HepG2 (cell line): ENCODE data around the gene MCM3AP. TPM values are rescaled to one million over a fixed set of nuclear protein-coding genes. Genes with fewer than 3 reads are reported as not detected.

ENCODE experiments used
- ADNP ChIP-seq: sonication (generic); formaldehyde crosslinking; IDR thresholded peaks from 2 replicates; pipeline ENCODE4 v1.4.0; 2020; ENCODE audit warnings: missing genetic modification reagents
- AGO2 ChIP-seq: fragments of 200-400 bp; formaldehyde crosslinking; optimal IDR thresholded peaks from 2 replicates; pipeline ENCODE3; 2017; ENCODE audit warnings: mild to moderate bottlenecking, low read depth, low read length, moderate library complexity
- CBX2 ChIP-seq, 2 experiments: fragments of 200-600 bp in 1 of 2; sonication (generic); formaldehyde crosslinking in 1 of 2; IDR thresholded peaks; 2 replicates each; pipeline versions ENCODE4 v1.7.0 to v1.8.1; 2018 to 2022; ENCODE audit warnings: low read depth in 2 of 2, low read length in 1 of 2, mild to moderate bottlenecking in 1 of 2, missing genetic modification reagents in 1 of 2
- FOSL2 ChIP-seq: sonication (generic); formaldehyde crosslinking; IDR thresholded peaks from 2 replicates; pipeline ENCODE4 v1.4.0; 2020; ENCODE audit warnings: missing genetic modification reagents
- FOXA3 ChIP-seq: IDR thresholded peaks from 2 replicates; pipeline ENCODE4 v1.6.1; 2016; ENCODE audit warnings: missing genetic modification reagents, missing compliant biosample characterization
- HNRNPL ChIP-seq: fragments of 200-400 bp; formaldehyde crosslinking; IDR thresholded peaks from 2 replicates; pipeline ENCODE4 v1.6.1; 2017; ENCODE audit warnings: mild to moderate bottlenecking, low read depth, low read length
- MEF2D ChIP-seq: sonication (generic); formaldehyde crosslinking; IDR thresholded peaks from 2 replicates; pipeline ENCODE4 v1.5.1; 2020; ENCODE audit warnings: mild to moderate bottlenecking, missing genetic modification reagents
- MLX ChIP-seq: IDR thresholded peaks from 2 replicates; pipeline ENCODE4 v1.6.1; 2016
- NFE2L1 ChIP-seq: sonication (generic); formaldehyde crosslinking; IDR thresholded peaks from 2 replicates; pipeline ENCODE4 v1.4.0; 2020; ENCODE audit warnings: missing genetic modification reagents, mild to moderate bottlenecking, borderline replicate concordance
- NFKB2 ChIP-seq: sonication (generic); formaldehyde crosslinking; IDR thresholded peaks from 2 replicates; pipeline ENCODE4 v1.4.0; 2020; ENCODE audit warnings: missing genetic modification reagents, borderline replicate concordance
- NFYC ChIP-seq: IDR thresholded peaks from 2 replicates; pipeline ENCODE4 v1.6.1; 2016; ENCODE audit warnings: missing genetic modification reagents, missing compliant biosample characterization
- PHF20 ChIP-seq: sonication (generic); formaldehyde crosslinking; IDR thresholded peaks from 2 replicates; pipeline ENCODE4 v1.5.0; 2020; ENCODE audit warnings: mild to moderate bottlenecking, missing genetic modification reagents
- PHF21A ChIP-seq: sonication (generic); formaldehyde crosslinking; IDR thresholded peaks from 2 replicates; pipeline ENCODE4 v1.5.0; 2020; ENCODE audit warnings: mild to moderate bottlenecking, missing genetic modification reagents
- RXRA ChIP-seq: sonication (generic); formaldehyde crosslinking; IDR thresholded peaks from 2 replicates; pipeline ENCODE4 v1.5.1; 2020; ENCODE audit warnings: missing genetic modification reagents
- SP140L ChIP-seq: sonication (generic); formaldehyde crosslinking; IDR thresholded peaks from 2 replicates; pipeline ENCODE4 v1.4.0; 2020; ENCODE audit warnings: missing genetic modification reagents, borderline replicate concordance
- ZHX1 ChIP-seq: sonication (generic); formaldehyde crosslinking; IDR thresholded peaks from 2 replicates; pipeline ENCODE4 v1.8.1; 2022; ENCODE audit warnings: low read depth, mild to moderate bottlenecking, missing genetic modification reagents
- ZNF263 ChIP-seq: sonication (generic); formaldehyde crosslinking; IDR thresholded peaks from 2 replicates; pipeline ENCODE4 v1.4.0; 2020; ENCODE audit warnings: missing genetic modification reagents
- ZNF280B ChIP-seq: sonication (generic); formaldehyde crosslinking; IDR thresholded peaks from 2 replicates; pipeline ENCODE4 v1.5.0; 2020; ENCODE audit warnings: missing genetic modification reagents, mild to moderate bottlenecking, borderline replicate concordance
- ZNF609 ChIP-seq: sonication (generic); formaldehyde crosslinking; IDR thresholded peaks from 2 replicates; pipeline ENCODE4 v1.4.0; 2020; ENCODE audit warnings: mild to moderate bottlenecking, missing genetic modification reagents, borderline replicate concordance
- ZSCAN9 ChIP-seq: IDR thresholded peaks from 2 replicates; pipeline ENCODE4 v1.6.1; 2016; ENCODE audit warnings: borderline replicate concordance
- polyA plus RNA-seq, 8 experiments: library from polyadenylated mRNA; depleted of rRNA in 3 of 8; stranded (reverse) in 7 of 8; unstranded in 1 of 8; fragments of >200 nt; fragmentation: Illumina TruSeq in 4 of 8; extraction: Trizol in 4 of 8; gene quantifications; 2 replicates each; pipeline versions ENCODE4 v1.2.1 to v1.2.3, GENCODE V29; 2011 to 2016; ENCODE audit warnings: low read depth in 4 of 8, missing spikeins in 1 of 8, mixed read lengths in 1 of 8; ENCODE audit not compliant: insufficient read depth in 1 of 8
- total RNA-seq, 5 experiments: library from RNA; depleted of rRNA; stranded (reverse); fragments of >200 nt; fragmentation: Illumina TruSeq; extraction: Trizol; gene quantifications; 2 replicates each; pipeline ENCODE4 v1.2.3, GENCODE V29; 2016; ENCODE audit warnings: low read depth in 1 of 5

The MCM3AP gene
- total and polyA plus RNA-seq, 2 of the 13 experiments (the other 11 are each of a cell fraction or from before 2014, with no cell fraction given) = 27.0 to 54.7 TPM

GRCh38 chr21:46228345-46229051 is 56.9 kb downstream of the MCM3AP start, which contains the start of gene LSS (continued):
- TF ChIP-seq ZNF280B (0 out of 2 replicates have a peak, but pooled peaks have one; percentile 58), ADNP (CRISPR knock-in tag) (no peak), PHF21A (0 out of 2 replicates have a peak, but pooled peaks have one; percentile 37), MLX (CRISPR knock-in tag) (peak; percentile 53; the same call in 1 of the 2 replicates), ZHX1 (CRISPR knock-in tag) (0 out of 2 replicates have a peak, but pooled peaks have one; percentile 27), ZSCAN9 (CRISPR knock-in tag) (no peak), MEF2D (CRISPR knock-in tag) (0 out of 2 replicates have a peak, but pooled peaks have one; percentile 25), FOXA3 (CRISPR knock-in tag) (no peak), ZNF263 (CRISPR knock-in tag) (peak; percentile 51), HNRNPL (0 out of 2 replicates have a peak, but pooled peaks have one; percentile 31), SP140L (CRISPR knock-in tag) (no peak), FOSL2 (no peak), NFYC (peak; percentile 85), AGO2 (peak; percentile 55), NFKB2 (CRISPR knock-in tag) (peak; percentile 69; the same call in 1 of the 2 replicates), RXRA (peak; percentile 44; the same call in 1 of the 2 replicates), CBX2 (IDR thresholded peaks at IDR 0.05; ENCODE audit: low read depth, low read length) (no peak), CBX2 (CRISPR knock-in tag; IDR thresholded peaks at IDR 0.05; ENCODE audit: low read depth) (no peak), NFE2L1 (CRISPR knock-in tag) (no peak), PHF20 (CRISPR knock-in tag) (peak; percentile 48; the same call in 1 of the 2 replicates), ZNF609 (CRISPR knock-in tag) (peak; percentile 26; the same call in 1 of the 2 replicates)
